CD4-positive, alpha-beta memory T cell (primary cell): ENCODE results near the gene CD200R1L. TPM values are rescaled to one million over a fixed set of nuclear protein-coding genes. Genes with fewer than 3 reads are reported as not detected.
A peak's percentile ranks its signal among the peaks of the same experiment; 100 is the strongest.

ENCODE experiments used
- CTCF ChIA-PET: fragments of 350-600 bp; sonication (Branson Sonifier 250); formaldehyde crosslinking; loops from one replicate; lab custom pipeline; 2021; ENCODE audit warnings: inconsistent platforms; ENCODE audit not compliant: partially characterized antibody; lab: Charles Lee
- POLR2A ChIA-PET: fragments of 350-600 bp; sonication (Branson Sonifier 250); formaldehyde crosslinking; loops from one replicate; lab custom pipeline; 2021; ENCODE audit not compliant: partially characterized antibody; lab: Charles Lee
- DNase-seq, 5 donors: peaks; one replicate each; pipeline versions ENCODE4 v3.0.0 to v3.0.0-alpha.2; 2020 to 2022; ENCODE audit warnings: mixed read lengths in 1 of 5
- H3K27ac ChIP-seq: one replicate; pipeline ENCODE4 v1.7.0; 2013; ENCODE audit warnings: low read depth, low read length
- H3K27me3 ChIP-seq: 2 replicates; pipeline ENCODE4 v1.7.0; 2013; ENCODE audit warnings: mild to moderate bottlenecking, low read length, moderate library complexity; ENCODE audit not compliant: insufficient read depth
- H3K36me3 ChIP-seq: 2 replicates; pipeline ENCODE4 v1.7.0; 2013; ENCODE audit warnings: mild to moderate bottlenecking, low read length, moderate library complexity; ENCODE audit not compliant: insufficient read depth
- H3K4me1 ChIP-seq: 2 replicates; pipeline ENCODE4 v1.7.0; 2013; ENCODE audit warnings: mild to moderate bottlenecking, low read length, moderate library complexity; ENCODE audit not compliant: insufficient read depth
- H3K4me3 ChIP-seq, 2 donors: one replicate each; pipeline ENCODE4 v1.7.0; 2013; ENCODE audit warnings: low read length in 2 of 2, mild to moderate bottlenecking in 1 of 2
- H3K9me3 ChIP-seq, 2 donors: one replicate each; pipeline ENCODE4 v1.7.0; 2013; ENCODE audit warnings: low read length in 2 of 2, control low read depth in 1 of 2; ENCODE audit not compliant: control insufficient read depth in 1 of 2
- H3K27ac Mint-ChIP-seq, 7 donors: one replicate each; pipeline ENCODE4 v1.8.0; 2020 to 2021; ENCODE audit warnings: mixed read lengths in 7 of 7, mild to moderate bottlenecking in 6 of 7, inconsistent platforms in 3 of 7, moderate library complexity in 3 of 7
- H3K27me3 Mint-ChIP-seq, 2 donors: one replicate each; pipeline ENCODE4 v1.8.0; 2020 to 2021; ENCODE audit warnings: mixed read lengths in 2 of 2
- H3K36me3 Mint-ChIP-seq, 2 donors: one replicate each; pipeline ENCODE4 v1.8.0; 2020 to 2021; ENCODE audit warnings: mixed read lengths in 2 of 2, inconsistent platforms in 1 of 2, mild to moderate bottlenecking in 1 of 2
- H3K4me1 Mint-ChIP-seq, 4 donors: one replicate each; pipeline ENCODE4 v1.8.0; 2020 to 2021; ENCODE audit warnings: mixed read lengths in 4 of 4, mild to moderate bottlenecking in 1 of 4
- H3K4me3 Mint-ChIP-seq, 8 donors: one replicate each; pipeline ENCODE4 v1.8.0; 2020 to 2021; ENCODE audit warnings: mixed read lengths in 8 of 8, mild to moderate bottlenecking in 7 of 8, moderate library complexity in 6 of 8, inconsistent platforms in 3 of 8
- H3K9me3 Mint-ChIP-seq, 8 donors: one replicate each; pipeline ENCODE4 v1.8.0; 2020 to 2021; ENCODE audit warnings: mixed read lengths in 8 of 8, mild to moderate bottlenecking in 5 of 8, inconsistent platforms in 3 of 8, moderate library complexity in 1 of 8
- intact Hi-C: fragments of 100-400 bp; cut with micrococcal nuclease; formaldehyde crosslinking; loops from one replicate; pipeline ENCODE4 v1.15.1; 2023
- polyA plus RNA-seq, 2 donors: library from polyadenylated mRNA; unstranded; fragments of 300-500 nt; fragmentation: Illumina TruSeq; gene quantifications; one replicate each; pipeline ENCODE4 v1.2.3, GENCODE V29; 2021
- total RNA-seq, 2 experiments: library from RNA; stranded (reverse); gene quantifications; one replicate each; pipeline ENCODE4 v1.2.3, GENCODE V29; 2021

Gene CD200R1L
- total and polyA plus RNA-seq, 4 experiments from 2014 or later, result not detected

DNA sequence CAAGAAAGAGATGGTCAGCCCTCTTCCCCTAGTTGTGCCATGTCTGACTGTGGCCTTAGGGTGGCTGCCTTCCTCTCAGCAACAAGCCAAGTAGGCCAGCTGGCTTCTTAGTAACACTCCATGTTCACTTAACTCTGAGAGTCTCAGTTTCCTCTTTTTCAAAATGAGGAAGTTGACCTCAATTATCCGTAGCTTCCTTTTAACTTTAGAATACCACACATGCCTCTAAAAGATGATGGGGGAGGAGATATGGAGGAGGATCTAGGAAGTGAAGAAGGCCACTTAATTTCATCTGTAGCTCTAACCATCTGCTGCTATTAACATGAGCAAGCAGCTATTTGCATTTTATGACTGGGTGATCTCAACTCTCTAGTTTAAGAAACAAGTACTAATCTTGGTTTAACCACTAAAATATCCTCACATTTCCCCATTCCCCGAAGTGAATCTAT lies 32.9 kb downstream of the CD200R1L start:
- peak overlapping the region in 1 of 8 donors; percentile 31 for H3K4me3 Mint-ChIP-seq

GRCh38 chr3:112813016-112813415 lies 33.6 kb downstream of the CD200R1L start:
- ChIA-PET CTCF (interaction anchor here (0.8 to 5.9 kb wide), 12 partner anchors 15 to 171 kb away, joined by 3 to 180 read pairs (median 8); partner anchors contain the start of gene CD200R1L), POLR2A (interaction anchor here (0.8 to 1.4 kb wide), 3 partner anchors 18 to 170 kb away, joined by 3 to 7 read pairs (median 5); no protein-coding TSS in a partner anchor)
- H3K4me1 Mint-ChIP-seq, result peaks cover 19 to 57% (median 42%) of the 10 kb centered on the region in 4 donors
- Histone ChIP-seq H3K36me3 (no peaks in the 10 kb centered on the region), H3K4me1 (peaks cover 36% of the 10 kb centered on the region), H3K4me3 (no peak overlapping the region), H3K27ac (no peak overlapping the region), H3K27me3 (no peaks in the 10 kb centered on the region), H3K9me3 (no peaks in the 10 kb centered on the region)
- H3K27me3 Mint-ChIP-seq, result no peaks in the 10 kb centered on the region
- peak overlapping the region in 3 of 8 donors; percentile 2 to 13 (median 8) for H3K4me3 Mint-ChIP-seq
- DNase-seq, result no peak
- H3K9me3 Mint-ChIP-seq, result peaks cover 0 to 3% (median 0%) of the 10 kb centered on the region in 8 donors
- no peaks in the 10 kb centered on the region for H3K36me3 Mint-ChIP-seq
- intact Hi-C loops, result loop anchor here (5.0 kb wide), 1 partner anchor 231 kb away; no protein-coding TSS in a partner anchor
- H3K27ac Mint-ChIP-seq, result peak overlapping the region in 2 of 7 donors; percentile 2 to 34

More for the DNA sequence above, 32.9 kb downstream of the CD200R1L start:
- no peak for DNase-seq
- Histone ChIP-seq H3K27me3 (no peaks in the 10 kb centered on the region), H3K4me3 (no peak overlapping the region), H3K9me3 (no peaks in the 10 kb centered on the region), H3K36me3 (no peaks in the 10 kb centered on the region), H3K4me1 (peaks cover 29% of the 10 kb centered on the region), H3K27ac (no peak overlapping the region)
- Mint-ChIP-seq H3K27ac (no peak overlapping the region), H3K27me3 (no peaks in the 10 kb centered on the region), H3K9me3 (peaks cover 0 to 3% (median 0%) of the 10 kb centered on the region in 8 donors), H3K4me1 (peaks cover 19 to 49% (median 36%) of the 10 kb centered on the region in 4 donors), H3K36me3 (no peaks in the 10 kb centered on the region)
- intact Hi-C loops, result loop anchor here (1.0 to 5.0 kb wide), 4 partner anchors 79 to 231 kb away; no protein-coding TSS in a partner anchor
- ChIA-PET CTCF (interaction anchor here (0.6 to 5.9 kb wide), 22 partner anchors 8 to 222 kb away, joined by 3 to 180 read pairs (median 5); partner anchors contain the start of genes CD200R1 and CD200R1L), POLR2A (interaction anchor here (0.7 to 1.8 kb wide), 6 partner anchors 19 to 171 kb away, joined by 3 to 13 read pairs (median 5); no protein-coding TSS in a partner anchor)

DNA sequence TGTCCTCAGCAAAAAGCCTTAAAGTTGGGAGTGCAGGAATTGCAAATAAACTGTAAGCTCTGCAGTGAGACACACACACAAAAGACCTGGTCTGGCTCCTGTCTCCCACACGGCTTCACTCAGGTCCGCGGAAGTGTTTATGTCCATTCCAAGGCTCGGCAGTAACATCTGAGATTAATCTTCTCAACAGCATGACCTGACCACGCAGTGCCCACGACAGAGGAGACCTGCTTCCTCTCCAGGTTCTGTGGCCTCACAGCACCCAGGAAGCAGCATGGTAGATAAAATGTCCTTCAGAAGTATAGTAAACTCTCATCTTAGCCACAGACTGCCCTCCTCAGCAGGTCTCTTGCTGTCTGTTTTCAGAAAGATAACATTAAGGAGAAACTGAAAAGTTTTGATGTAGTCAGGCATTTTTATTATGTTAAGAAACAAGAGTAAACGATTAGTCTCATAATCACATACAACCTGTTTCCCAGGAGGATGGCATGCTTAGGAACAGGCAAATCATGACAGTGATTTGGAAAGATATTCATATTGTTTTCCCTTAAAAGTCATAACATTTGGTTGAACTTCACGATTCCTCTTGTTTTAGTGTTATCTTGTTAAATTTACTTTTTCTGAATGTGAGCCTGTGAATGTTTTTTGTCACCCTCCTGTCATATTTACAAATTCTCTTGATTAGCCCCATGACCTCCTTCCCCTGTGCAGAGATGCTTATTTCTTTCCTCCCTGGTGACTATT lies 34.6 kb downstream of the CD200R1L start:
- ChIA-PET POLR2A (no interaction called here), CTCF (interaction anchor here (1.3 to 5.9 kb wide), 5 partner anchors 14 to 170 kb away, joined by 3 to 122 read pairs (median 8); no protein-coding TSS in a partner anchor)
- H3K4me1 Mint-ChIP-seq, result peaks cover 26 to 66% (median 49%) of the 10 kb centered on the region in 4 donors
- no peaks in the 10 kb centered on the region for H3K27me3 Mint-ChIP-seq
- peak overlapping the region in 4 of 7 donors; percentile 3 to 45 (median 14) for H3K27ac Mint-ChIP-seq
- peak overlapping the region in 1 of 8 donors; percentile 6 for H3K4me3 Mint-ChIP-seq
- intact Hi-C loops, result loop anchor here (2.0 to 5.0 kb wide), 2 partner anchors 17 to 230 kb away; no protein-coding TSS in a partner anchor
- H3K9me3 ChIP-seq, result no peaks in the 10 kb centered on the region
- DNase-seq, result no peak
- no peak overlapping the region for H3K27ac ChIP-seq
- H3K9me3 Mint-ChIP-seq, result peaks cover 0 to 3% (median 0%) of the 10 kb centered on the region in 8 donors
- no peaks in the 10 kb centered on the region for H3K36me3 Mint-ChIP-seq
- peaks cover 46% of the 10 kb centered on the region for H3K4me1 ChIP-seq
- no peak overlapping the region for H3K4me3 ChIP-seq
- no peaks in the 10 kb centered on the region for H3K36me3 ChIP-seq
- H3K27me3 ChIP-seq, result no peaks in the 10 kb centered on the region

DNA sequence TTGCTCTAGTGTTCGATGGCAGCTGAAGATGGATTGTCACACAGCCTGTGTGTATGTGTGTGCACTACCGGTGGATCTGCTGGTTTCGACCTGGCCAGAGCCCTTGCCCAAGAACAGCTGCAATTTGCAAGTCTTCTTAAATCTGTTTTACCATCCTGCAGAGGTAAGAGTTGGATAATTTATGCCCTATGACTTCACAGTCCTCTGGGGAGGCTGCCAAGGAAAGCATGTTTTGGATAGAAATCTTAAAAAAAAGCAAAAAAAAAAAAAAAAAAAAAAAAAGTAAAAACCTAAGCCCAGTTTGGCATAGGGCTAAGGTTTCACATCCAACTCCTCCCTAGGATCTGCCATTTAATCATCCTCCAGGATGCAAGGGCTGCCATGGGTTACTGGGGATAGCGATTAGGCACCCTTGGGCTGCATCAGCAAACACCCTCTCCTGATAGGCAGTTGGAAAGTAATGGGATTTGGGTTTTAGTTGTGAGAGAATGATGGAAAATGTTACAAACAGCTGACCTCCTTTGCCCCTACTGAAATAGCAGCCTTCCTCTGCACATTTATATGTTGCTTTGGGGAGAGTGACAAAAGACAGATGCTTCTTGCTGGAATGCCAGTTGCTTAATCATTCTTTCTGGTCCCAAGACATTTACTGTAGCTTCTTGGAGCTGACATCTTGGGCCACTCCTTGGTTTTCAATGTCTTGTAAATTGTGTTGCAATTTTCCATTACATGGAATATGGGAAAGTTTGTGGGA lies 35.4 kb downstream of the CD200R1L start:
- intact Hi-C loops, result loop anchor here (2.0 to 5.0 kb wide), 2 partner anchors 17 to 229 kb away; no protein-coding TSS in a partner anchor
- Histone ChIP-seq H3K4me3 (no peak overlapping the region), H3K36me3 (no peaks in the 10 kb centered on the region), H3K27me3 (no peaks in the 10 kb centered on the region), H3K4me1 (peaks cover 49% of the 10 kb centered on the region), H3K27ac (no peak overlapping the region), H3K9me3 (no peaks in the 10 kb centered on the region)
- no peaks in the 10 kb centered on the region for H3K36me3 Mint-ChIP-seq
- peaks cover 0 to 3% (median 0%) of the 10 kb centered on the region in 8 donors for H3K9me3 Mint-ChIP-seq
- CTCF ChIA-PET, result interaction anchor here (0.7 to 3.4 kb wide), 6 partner anchors 15 to 170 kb away, joined by 3 to 21 read pairs (median 3); no protein-coding TSS in a partner anchor
- H3K4me3 Mint-ChIP-seq, result peak overlapping the region in 1 of 8 donors; percentile 36
- DNase-seq, result no peak
- H3K27me3 Mint-ChIP-seq, result no peaks in the 10 kb centered on the region
- POLR2A ChIA-PET, result no interaction called here
- H3K27ac Mint-ChIP-seq, result peak overlapping the region in 1 of 7 donors; percentile 21
- peaks cover 26 to 69% (median 52%) of the 10 kb centered on the region in 4 donors for H3K4me1 Mint-ChIP-seq

GRCh38 chr3:112810561-112810960 lies 36.1 kb downstream of the CD200R1L start:
- no peak for DNase-seq
- no peaks in the 10 kb centered on the region for H3K36me3 ChIP-seq
- H3K4me3 ChIP-seq, result no peak overlapping the region
- H3K9me3 ChIP-seq, result no peaks in the 10 kb centered on the region
- intact Hi-C loops, result loop anchor here (2.0 to 5.0 kb wide), 2 partner anchors 16 to 228 kb away; no protein-coding TSS in a partner anchor
- CTCF ChIA-PET, result interaction anchor here (0.7 to 3.4 kb wide), 5 partner anchors 72 to 171 kb away, joined by 3 to 21 read pairs (median 3); no protein-coding TSS in a partner anchor
- Mint-ChIP-seq H3K4me1 (peaks cover 26 to 69% (median 53%) of the 10 kb centered on the region in 4 donors), H3K27ac (no peak overlapping the region), H3K4me3 (no peak overlapping the region), H3K27me3 (no peaks in the 10 kb centered on the region), H3K9me3 (peaks cover 0 to 3% (median 0%) of the 10 kb centered on the region in 8 donors), H3K36me3 (no peaks in the 10 kb centered on the region)
- POLR2A ChIA-PET, result no interaction called here
- H3K4me1 ChIP-seq, result peaks cover 49% of the 10 kb centered on the region
- H3K27me3 ChIP-seq, result no peaks in the 10 kb centered on the region
- H3K27ac ChIP-seq, result no peak overlapping the region

DNA sequence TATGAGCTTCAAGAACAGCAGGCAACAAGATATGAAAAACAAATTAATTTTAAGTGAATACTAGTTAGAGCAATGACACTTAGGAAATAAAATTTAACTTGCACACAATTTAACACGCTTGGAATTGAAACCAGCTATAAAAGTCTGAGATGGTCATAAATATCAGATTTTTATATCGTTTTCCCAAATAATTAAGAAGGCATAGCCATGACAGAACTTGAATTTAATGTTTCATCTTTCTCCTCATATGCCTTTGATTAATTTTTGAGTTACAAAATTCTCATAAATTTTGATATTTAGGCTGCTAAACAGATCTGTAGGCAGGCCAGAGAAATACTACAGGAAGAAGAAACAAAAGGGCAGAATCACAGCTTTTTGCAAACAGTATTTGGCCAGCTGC lies 38.5 kb downstream of the CD200R1L start:
- H3K27me3 ChIP-seq, result no peaks in the 10 kb centered on the region
- Mint-ChIP-seq H3K27me3 (no peaks in the 10 kb centered on the region), H3K36me3 (no peaks in the 10 kb centered on the region), H3K4me3 (peak overlapping the region in 3 of 8 donors; percentile 11 to 42 (median 32)), H3K9me3 (peaks cover 0 to under 1% (median 0%) of the 10 kb centered on the region in 8 donors), H3K27ac (peak overlapping the region in 4 of 7 donors; percentile 43 to 84 (median 56)), H3K4me1 (peaks cover 28 to 79% (median 52%) of the 10 kb centered on the region in 4 donors)
- no peaks in the 10 kb centered on the region for H3K9me3 ChIP-seq
- no peak overlapping the region for H3K27ac ChIP-seq
- intact Hi-C loops, result no loop called here
- no peaks in the 10 kb centered on the region for H3K36me3 ChIP-seq
- no peak for DNase-seq
- ChIA-PET CTCF (interaction anchor here (0.7 to 3.1 kb wide), 10 partner anchors 9 to 226 kb away, joined by 3 to 25 read pairs (median 4); no protein-coding TSS in a partner anchor), POLR2A (interaction anchor here (0.8 to 2.5 kb wide), 8 partner anchors 13 to 212 kb away, joined by 3 to 13 read pairs (median 7); partner anchors contain the start of gene CD200R1L)
- H3K4me3 ChIP-seq, result no peak overlapping the region
- H3K4me1 ChIP-seq, result peaks cover 39% of the 10 kb centered on the region
